ENCODE measurements around the gene ACAA1. TPM values are rescaled to one million over a fixed set of nuclear protein-coding genes. Genes with fewer than 3 reads are reported as not detected.

Gene ACAA1
- total and polyA plus RNA-seq, 10 of the 15 experiments (the other 5 are each of a cell fraction or from before 2014, with no cell fraction given) = 5.7 to 85.4 (median 60.6) TPM

DNA sequence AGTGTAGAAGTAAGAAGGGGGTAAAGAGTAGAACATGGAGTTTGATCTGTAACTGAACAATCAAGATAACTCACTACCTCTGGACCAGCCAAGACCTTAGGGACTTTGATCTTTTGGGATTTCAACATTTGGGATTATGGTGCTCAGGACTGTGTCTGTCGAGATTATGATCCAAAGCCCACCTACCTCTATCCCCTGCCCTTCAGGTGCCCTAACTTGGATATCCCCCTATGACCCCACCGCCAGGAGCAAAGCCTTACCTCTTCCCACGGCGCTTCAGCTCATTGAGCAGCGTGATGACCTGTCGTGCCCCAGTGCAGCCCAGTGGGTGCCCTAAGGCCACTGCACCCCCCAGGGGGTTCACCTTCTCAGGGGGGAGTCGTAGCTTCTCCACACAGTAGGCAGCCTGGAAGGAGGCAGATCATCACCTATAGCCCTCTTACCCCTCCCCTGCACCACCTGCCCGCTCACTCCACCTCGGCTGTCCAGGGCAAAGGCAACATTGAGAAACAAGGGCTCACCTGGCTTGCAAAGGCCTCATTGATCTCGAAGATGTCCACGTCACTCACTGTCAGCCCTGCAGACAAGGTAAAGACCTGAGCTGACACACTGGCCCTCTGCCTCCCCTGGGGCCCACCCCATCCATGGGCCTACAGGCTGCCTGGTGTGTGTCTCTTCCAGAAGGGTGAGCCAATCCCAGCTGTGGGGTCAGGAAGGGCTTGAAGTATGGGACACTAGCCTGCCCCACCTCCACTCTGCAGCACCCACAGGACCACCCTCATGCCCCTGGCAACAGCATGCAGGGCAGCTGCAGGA lies 11.4 kb downstream of the ACAA1 start:
- SMC1A ChIA-PET (ENCODE audit: uncharacterized antibody, unreplicated experiment) = no interaction called here
- FAIRE-seq (no peak), DNase-seq (ENCODE audit: low read depth, low spot score) (no peak), ATAC-seq (no peak)
- RAD21 ChIA-PET (ENCODE audit: unreplicated experiment) = no interaction called here
- Histone ChIP-seq H3K9me3 (replicated peaks; ENCODE audit: control insufficient read depth, insufficient read depth, low read length) (no peaks in the 10 kb centered on the region), H3K4me3 (no peak overlapping the region), H3K79me2 (ENCODE audit: control insufficient read depth, insufficient read depth, low read length) (no peaks in the 10 kb centered on the region; the same call in 1 of the 2 replicates), H3K4me1 (ENCODE audit: control insufficient read depth, insufficient read depth, low read length) (no peaks in the 10 kb centered on the region), H3K27me3 (replicated peaks in 1 of 2; ENCODE audit: control insufficient read depth in 2 of 2, insufficient read depth in 2 of 2, low read length in 1 of 2) (no peaks in the 10 kb centered on the region), H4K20me1 (ENCODE audit: control insufficient read depth, insufficient read depth) (no peaks in the 10 kb centered on the region), H3K9ac (ENCODE audit: control insufficient read depth, insufficient read depth, low read length) (no peak overlapping the region), H3K36me3 (ENCODE audit: control insufficient read depth in 2 of 2, insufficient read depth in 2 of 2, low read length in 1 of 2) (peaks cover 38 to 39% of the 10 kb centered on the region in 2 experiments), H3K4me2 (ENCODE audit: control insufficient read depth, insufficient read depth) (no peak overlapping the region), H3K27ac (ENCODE audit: control insufficient read depth, insufficient read depth) (no peak overlapping the region), H2AFZ (ENCODE audit: control insufficient read depth, low read depth, low read length) (no peak overlapping the region)
- CTCF ChIA-PET = interaction anchor here (0.6 kb wide), 1 partner anchor 31 kb away, joined by 4 read pairs; no protein-coding TSS in a partner anchor
- intact Hi-C loops (cut with micrococcal nuclease; ENCODE audit: unreplicated experiment) (no loop called here), in situ Hi-C loops (cut with MboI) (no loop called here)
- TF ChIP-seq, protein P1, sequence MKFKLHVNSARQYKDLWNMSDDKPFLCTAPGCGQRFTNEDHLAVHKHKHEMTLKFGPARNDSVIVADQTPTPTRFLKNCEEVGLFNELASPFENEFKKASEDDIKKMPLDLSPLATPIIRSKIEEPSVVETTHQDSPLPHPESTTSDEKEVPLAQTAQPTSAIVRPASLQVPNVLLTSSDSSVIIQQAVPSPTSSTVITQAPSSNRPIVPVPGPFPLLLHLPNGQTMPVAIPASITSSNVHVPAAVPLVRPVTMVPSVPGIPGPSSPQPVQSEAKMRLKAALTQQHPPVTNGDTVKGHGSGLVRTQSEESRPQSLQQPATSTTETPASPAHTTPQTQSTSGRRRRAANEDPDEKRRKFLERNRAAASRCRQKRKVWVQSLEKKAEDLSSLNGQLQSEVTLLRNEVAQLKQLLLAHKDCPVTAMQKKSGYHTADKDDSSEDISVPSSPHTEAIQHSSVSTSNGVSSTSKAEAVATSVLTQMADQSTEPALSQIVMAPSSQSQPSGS (IDR thresholded peaks at IDR 0.05; ENCODE audit: low read length) = no peak
- TF ChIP-seq, protein P2, sequence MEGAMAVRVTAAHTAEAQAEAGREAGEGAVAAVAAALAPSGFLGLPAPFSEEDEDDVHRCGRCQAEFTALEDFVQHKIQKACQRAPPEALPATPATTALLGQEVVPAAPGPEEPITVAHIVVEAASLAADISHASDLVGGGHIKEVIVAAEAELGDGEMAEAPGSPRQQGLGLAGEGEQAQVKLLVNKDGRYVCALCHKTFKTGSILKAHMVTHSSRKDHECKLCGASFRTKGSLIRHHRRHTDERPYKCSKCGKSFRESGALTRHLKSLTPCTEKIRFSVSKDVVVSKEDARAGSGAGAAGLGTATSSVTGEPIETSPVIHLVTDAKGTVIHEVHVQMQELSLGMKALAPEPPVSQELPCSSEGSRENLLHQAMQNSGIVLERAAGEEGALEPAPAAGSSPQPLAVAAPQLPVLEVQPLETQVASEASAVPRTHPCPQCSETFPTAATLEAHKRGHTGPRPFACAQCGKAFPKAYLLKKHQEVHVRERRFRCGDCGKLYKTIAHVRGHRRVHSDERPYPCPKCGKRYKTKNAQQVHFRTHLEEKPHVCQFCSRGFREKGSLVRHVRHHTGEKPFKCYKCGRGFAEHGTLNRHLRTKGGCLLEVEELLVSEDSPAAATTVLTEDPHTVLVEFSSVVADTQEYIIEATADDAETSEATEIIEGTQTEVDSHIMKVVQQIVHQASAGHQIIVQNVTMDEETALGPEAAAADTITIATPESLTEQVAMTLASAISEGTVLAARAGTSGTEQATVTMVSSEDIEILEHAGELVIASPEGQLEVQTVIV (IDR thresholded peaks at IDR 0.05; ENCODE audit: borderline replicate concordance, partially characterized antibody) = no peak
- TF ChIP-seq KAT2A (conservative IDR thresholded peaks at IDR 0.05; ENCODE audit: control insufficient read depth, low read depth, low read length) = no peak
- TF ChIP-seq, protein P3, sequence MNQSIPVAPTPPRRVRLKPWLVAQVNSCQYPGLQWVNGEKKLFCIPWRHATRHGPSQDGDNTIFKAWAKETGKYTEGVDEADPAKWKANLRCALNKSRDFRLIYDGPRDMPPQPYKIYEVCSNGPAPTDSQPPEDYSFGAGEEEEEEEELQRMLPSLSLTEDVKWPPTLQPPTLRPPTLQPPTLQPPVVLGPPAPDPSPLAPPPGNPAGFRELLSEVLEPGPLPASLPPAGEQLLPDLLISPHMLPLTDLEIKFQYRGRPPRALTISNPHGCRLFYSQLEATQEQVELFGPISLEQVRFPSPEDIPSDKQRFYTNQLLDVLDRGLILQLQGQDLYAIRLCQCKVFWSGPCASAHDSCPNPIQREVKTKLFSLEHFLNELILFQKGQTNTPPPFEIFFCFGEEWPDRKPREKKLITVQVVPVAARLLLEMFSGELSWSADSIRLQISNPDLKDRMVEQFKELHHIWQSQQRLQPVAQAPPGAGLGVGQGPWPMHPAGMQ (IDR thresholded peaks at IDR 0.05; ENCODE audit: borderline replicate concordance) = no peak
- no peak for TF ChIP-seq GATAD2B (conservative IDR thresholded peaks at IDR 0.05; ENCODE audit: low read depth)
- no peak for TF ChIP-seq MYB (IDR thresholded peaks at IDR 0.05; ENCODE audit: borderline replicate concordance, low read depth, low read length)
- no peak for TF ChIP-seq SREBF2 (IDR thresholded peaks at IDR 0.05; ENCODE audit: low read length)
- no peak for TF ChIP-seq MXI1 (IDR thresholded peaks at IDR 0.05; ENCODE audit: low read depth, low read length)
- no peak for TF ChIP-seq FOXK2 (IDR thresholded peaks at IDR 0.05)
- POLR2A ChIA-PET = no interaction called here
- BruUV-seq (replicated peaks) = no TSS peak
- WGBS (ENCODE audit: insufficient coverage, insufficient replicate concordance, low lambda C conversion rate, missing lambda C conversion rate) = 89% methylated on average over 11 of the region's 11 CpGs

Measured in GM12878 (cell line).